Activated T-cell treated with anti-CD3 and anti-CD28 coated beads, Interleukin-2, amount 50 U/mL, for 1 hour (primary cell): Measurements from ENCODE around the gene ERCC4.

Source experiments
- DNase-seq: peaks from one replicate; pipeline ENCODE4 v3.0.0-alpha.2; 2020

Gene ERCC4

DNA sequence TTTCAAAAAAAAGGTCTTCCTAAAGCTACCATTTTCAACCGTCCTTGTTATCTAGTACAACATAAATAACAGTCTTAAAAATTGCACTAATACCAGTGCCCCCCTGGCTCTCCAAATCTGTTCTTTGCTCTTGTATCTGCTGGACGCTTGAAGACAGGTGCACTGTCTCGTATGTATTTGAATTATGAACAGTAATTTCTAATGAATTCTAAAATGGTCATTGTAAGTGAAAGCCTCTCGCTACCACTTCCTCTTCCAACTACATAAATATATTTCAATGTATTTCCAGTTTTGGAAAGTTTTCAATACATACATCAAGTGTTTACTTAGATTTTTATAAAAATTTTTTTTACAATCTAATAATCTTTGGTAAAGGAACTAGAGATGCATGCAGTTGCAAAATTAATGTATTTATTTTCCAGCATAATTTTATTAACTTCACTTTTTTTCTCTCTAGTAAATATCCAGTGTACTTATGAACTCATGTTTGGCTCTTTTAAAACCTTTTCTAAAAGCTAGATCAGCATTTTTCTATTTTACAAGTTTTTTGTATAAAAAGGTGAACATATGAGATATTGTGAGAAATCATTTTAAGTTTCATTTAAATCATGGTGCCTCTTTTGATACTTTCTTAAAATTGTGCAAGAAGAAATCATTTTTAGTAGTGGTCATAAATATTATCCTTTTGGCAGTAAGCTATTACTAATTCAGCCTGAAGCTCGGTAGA lies 31.0 kb downstream of the ERCC4 start:
- DNase-seq, result no peak

DNA sequence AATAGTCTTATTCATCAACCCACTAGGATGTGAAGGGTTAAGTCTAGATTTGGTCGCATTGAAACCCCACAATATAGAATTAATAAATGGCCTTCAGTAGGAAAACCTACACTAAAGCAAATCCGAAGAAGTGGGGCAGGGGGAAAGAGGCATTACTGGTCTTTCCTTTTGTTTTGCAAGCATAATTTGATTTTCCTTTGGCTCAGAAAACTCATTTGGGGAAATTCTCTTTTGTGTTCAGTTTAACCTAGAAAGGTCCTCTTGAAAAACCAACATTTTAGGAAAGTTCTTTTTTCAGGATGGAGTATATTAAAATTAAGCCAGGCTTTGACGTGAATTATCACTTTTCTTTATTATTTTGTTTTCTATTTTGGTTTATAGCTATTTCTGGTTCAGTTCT lies 31.7 kb downstream of the ERCC4 start:
- DNase-seq, result no peak

DNA sequence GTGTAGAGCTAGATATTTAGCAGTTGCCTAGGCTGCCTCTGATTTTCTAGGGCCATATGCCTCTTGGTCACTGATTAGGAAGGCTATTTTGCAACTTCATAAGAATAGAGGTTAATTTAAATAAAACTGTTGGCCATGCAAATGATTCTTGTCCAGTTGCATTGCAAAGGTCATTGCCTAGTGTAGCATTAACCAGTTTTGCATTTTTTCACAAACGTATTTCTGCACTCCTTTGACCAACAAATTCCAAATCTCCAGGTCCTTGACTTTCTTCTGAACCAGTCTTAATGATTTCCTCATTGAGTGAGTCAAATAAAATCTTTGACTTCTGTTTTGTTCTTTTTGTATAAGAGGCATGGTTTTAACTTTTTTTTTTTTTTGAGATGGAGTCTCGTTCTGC lies 33.5 kb downstream of the ERCC4 start:
- no peak for DNase-seq

DNA sequence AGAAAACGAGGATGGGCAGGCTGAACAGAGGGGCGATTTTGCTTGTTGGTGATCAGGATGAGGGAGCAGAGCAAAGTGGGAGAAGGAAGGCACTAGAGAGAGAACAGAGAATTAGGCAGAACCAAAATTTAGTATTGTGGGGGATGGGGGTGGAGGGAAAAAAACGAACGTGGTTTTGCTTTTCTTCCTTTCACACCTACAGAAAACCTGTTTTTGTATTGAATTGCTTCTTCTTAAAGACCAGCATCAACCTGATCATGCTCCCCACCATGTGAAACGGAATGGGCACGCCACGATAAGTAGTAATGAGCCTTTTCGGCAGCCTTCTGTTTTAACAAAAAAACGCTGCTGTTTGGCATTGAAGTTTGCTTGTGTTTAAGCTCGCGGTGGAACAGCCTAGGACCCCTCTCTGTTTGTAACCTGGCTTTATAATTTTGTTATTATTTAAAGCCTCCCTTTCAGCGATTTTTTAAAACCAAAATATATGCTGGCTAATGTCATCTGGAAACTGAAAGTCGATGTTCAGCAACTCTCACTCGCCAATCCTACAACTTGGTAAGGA lies 36.8 kb downstream of the ERCC4 start:
- no peak for DNase-seq

DNA sequence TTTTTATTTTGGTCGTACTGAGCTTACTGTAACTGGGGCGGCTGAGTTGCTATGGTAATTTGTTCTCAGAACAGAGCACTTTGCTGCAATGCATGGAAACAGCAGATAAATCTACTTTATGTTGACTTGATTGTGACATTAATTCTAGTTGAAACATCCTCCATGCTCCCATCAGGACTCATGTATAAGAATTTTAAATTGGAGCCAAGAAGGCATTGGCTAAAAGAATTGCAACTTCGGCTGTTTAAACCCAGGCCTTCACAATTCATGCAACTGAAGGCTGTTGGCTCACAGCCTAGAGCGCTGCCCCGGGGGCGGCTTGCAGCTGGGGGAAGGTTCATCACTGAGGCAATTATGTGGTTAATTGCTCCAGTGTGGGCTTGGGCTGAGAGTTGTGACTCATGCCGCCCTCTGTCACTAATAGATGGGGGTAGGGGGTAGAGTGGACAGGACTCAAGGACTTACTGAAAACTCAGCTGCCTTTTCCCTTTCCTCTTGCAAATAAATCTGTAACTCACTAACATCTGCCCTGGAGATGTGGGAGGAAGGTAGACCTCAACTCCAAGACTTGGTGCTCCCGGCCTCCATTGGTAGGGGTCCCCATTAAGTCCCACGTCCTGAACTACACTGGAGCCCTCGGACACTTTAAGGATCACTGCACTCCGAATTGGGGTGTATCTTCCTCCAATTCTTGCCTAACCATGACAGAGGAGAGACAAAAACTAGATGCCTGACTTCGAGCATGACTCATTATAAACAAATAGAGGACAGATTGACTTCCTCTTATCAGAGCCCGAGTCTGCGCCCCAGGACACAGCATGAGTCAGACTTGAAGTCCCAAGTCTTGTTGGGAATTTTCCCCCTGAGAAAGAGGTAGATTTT lies 37.5 kb downstream of the ERCC4 start:
- no peak for DNase-seq

DNA sequence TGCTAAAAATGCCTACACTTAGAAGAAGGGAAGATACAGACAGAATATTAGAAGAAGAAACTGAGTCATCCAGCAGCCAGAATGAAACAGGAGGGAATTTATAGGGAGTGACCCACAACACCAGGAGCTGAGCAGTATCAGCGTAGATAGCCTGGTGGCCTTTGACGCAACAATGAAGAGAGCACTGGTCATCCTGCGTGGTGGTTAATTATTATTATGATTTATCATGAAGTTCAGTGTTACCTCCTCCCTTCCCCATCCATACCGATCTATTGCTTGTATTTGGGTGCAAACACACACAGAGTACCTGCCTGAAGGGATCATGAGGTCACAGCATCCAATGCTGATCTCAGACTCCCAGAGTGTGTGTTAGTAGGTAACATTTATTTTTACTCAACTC lies 38.5 kb downstream of the ERCC4 start:
- DNase-seq, result no peak

DNA sequence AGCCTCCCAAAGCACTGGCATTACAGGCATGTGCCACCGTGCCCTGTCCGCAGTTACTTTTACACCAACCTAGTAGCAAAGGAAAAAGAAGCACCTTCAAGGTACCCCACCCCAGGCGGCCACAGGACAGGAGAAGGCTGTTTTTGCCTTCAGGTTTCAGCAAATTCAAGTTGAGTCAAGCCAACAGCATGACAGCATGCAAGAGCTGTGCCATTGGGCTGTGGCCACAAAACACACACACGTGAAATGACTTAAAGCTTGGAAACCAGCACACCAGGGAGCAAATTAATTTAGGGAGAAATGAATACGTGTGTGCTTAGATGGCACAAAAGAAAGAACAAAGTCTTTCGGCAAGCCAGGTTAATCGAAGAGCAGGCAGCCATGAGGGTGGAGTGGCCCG lies 39.7 kb downstream of the ERCC4 start:
- DNase-seq, result no peak

DNA sequence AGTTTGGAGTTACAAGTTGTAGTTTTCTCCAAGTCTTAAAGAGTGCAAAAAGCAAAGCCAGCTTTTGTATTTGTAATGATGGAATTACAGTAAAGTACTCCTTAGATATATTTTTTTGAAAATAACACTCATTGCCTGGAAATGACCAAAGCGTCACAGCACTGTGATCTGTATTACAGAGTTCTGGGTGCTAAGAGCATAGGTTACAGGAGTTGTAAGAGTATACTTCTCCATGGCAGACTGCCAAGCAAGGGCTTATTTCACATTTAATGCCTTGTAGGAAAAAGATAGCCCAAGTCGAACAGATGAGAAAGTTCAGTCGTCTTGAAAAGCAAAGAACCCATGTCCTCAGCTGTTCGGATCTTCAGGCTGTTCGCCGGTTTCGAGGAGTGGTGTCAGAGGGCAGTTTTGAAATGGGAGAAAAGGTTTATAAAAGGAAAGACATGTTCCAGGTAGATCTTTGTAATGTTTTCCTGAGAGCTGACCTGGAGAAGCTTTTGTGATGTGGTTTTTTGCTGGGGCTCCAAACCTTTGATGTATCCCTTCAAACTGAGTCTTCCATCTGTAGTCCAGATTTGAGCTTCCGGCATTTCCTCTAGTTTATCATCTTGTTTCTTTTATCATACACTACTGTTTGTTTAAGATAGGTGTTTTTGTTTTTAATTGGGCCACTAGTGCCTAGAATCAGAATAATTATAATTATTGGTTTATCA lies 41.3 kb downstream of the ERCC4 start:
- DNase-seq, result no peak

DNA sequence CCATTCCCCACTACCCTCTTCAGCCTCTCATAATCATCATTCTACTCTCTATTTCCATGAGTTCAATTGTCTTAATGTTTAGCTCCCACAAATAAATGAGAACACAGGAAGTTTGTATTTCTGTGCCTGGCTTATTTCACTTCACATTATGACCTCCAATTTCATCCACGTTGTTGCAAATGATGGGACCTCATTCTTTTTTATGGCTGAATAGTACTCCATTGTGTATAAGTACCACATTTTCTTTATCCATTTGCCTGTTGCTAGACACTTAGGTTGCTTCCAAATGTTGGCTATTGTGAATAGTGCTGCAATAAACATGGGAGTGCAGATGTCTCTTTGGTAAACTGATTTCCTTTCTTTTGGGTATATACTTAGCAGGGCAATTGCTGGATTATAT lies 42.3 kb downstream of the ERCC4 start:
- DNase-seq, result no peak

DNA sequence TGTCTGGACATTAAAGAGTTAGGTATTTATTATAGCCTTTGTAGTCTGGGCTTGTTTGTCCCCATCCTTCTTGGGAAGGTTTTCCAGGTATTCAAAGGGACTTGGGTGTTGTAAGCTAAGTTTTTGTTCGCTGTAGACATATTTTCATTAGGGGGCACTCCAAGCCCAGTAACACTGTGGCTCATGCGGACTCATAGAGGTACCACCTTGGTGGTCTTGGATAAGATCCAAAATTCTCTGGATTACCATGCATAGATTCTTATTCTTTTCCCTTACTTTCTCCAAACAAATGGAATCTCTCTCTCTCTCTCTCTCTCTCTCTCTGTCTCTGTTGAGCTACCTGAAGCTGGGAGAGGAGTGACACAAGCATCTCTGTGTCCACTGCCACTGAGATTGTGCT lies 48.9 kb downstream of the ERCC4 start:
- no peak for DNase-seq

DNA sequence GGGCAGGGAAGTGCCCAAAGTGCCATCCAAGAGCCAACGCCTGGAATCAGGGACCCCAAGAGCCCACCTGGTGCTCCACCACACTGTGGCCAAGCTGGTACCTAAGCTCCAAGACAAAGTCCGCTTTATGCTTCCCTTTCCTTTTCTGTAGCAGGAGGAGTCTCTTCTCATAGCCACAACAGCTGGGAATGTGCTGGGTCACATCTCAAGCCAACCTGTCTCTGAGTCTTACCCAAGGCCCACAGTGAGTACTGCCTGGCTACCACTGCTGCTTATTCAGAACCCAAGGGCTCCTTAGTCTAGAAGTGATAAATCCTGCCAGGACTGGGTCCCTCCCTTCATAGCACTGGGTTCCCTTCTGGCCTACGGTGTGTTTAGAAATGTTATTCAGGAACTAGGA lies 49.8 kb downstream of the ERCC4 start:
- no peak for DNase-seq

DNA sequence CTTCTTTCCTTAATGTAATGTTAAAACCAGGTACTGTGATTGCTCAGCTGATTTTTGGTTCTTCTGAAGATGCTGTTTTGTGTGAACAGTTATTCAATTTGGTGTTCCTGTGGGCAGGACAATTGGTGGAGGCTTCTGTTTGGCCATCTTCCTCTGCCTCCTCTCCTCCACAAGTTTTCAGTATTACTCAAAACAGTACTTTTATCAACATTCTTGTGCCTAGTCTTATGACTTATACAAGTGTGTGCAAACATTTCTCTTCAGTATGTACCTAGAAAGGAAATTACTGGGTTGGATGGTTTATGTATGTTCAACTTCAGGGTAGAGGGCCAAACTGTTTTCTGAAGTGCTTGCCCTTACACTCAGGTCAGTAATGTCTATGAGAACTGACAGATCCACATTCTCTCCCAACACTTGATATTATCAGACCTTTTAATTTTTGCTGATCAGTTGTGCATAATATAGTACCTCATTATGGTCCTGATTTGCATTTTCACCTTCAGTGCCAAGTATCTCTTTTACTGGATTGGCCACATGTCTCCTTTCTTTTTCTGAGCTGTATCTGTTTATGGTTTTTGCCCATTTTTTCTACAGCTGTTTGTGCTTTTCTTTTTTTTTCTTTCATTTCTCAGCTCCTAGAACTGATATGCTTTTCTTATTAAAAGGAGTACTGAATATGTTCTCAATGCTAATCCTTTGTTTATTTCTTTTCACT lies 50.9 kb downstream of the ERCC4 start:
- no peak for DNase-seq

DNA sequence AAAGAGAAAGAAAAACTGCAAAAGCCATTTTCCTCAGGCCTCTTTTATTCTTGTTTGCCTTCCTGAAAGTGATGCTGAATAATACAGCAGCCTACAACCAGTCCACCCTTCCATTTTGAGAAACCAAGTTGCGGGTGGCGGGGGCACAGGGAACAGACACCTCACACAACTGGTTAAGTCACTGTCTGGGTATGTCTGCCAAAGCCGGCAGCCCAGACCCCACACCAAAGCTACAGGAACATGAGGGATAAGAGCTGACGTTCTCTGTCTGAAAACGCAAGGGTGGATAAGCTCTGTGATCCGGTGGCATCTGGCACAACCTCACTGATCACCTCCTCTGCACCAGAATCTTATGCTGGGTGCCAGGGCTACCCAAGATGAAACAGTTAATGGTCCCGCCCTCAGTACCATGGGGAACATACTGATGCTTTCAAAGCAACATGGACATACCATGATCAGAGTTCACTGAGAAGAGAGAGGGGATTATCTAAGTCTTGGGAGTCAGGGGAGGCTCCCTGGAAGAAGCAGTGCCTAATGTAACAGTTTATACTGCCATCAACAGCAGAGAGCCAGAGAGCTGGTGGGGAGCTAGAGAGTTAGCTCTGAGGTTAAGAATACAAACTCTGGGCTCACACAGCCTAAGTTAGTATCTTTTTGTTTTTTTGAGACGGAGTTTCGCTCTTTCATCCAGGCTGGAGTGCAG lies 53.5 kb downstream of the ERCC4 start:
- no peak for DNase-seq

DNA sequence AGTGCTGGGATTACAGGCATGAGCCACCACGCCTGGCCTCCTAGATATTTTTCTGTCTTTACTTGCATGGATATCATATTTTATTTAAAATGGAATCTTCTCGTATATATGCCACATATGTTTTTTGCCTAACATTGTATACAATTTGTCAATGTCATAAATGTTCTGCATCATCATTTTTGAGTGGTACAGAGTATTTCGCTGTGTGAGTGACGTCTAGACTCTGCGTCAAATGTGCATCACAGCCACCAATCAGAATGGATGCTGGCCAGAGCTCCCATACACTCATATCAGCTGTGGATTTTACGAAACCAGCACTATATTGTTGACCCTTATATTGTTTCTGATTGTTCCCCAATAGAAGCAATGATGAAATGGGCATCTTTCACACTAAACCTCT lies 57.2 kb downstream of the ERCC4 start:
- no peak for DNase-seq

DNA sequence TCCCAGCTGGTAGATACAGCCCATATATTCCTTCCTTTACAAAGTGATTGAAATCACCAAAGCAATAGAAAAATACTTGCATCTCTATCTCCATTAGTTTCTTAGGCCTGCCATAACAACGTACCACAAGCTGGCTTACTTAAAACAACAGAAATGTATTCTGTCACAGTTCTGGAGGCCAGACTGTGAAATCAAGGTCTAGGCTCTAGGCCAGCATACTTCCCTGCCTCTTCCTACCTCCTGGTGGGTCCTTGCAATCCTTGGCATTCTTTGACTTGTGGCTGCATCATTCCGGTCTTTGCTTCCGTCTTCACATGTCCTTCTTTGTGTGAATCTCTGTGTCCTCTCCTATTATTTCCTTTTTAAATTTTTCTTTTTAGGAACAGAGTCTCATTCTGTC lies 62.5 kb downstream of the ERCC4 start:
- DNase-seq, result no peak

DNA sequence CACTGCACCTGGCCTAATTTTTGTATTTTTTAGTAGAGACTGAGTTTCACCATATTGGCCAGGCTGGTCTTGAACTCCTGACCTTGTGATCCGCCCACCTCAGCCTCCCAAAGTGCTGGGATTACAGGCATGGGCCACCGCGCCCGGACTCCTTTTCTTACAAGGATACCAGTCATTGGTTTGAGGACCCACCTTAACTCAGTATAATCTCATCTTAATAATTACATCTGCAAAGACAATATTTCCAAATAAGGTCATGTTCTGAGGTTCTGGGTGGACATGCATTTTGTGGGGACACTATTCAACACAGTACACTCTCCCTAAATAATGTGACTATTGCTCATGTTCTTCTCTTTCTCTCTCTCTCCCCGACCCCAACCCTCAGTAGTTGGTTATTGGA lies 63.7 kb downstream of the ERCC4 start:
- DNase-seq, result no peak

DNA sequence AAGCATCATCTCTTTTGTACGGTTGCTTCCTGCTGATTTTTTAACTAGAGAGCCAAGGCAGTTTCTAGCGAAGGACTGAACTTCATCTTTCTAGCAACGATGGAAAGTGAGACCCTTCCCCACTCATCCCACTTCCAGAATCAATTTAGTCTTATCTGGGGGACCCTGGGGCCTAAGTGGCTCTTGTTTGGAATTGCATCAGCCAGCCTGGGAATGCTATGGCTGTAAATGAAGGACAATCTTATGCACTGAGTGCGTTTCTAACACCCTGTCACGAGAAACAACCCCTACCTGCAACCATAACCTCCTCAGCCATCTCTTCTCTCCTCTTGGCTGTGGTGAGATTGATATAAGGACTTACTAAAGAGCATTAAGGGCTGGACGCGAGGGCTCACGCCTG lies 64.8 kb downstream of the ERCC4 start:
- no peak for DNase-seq

DNA sequence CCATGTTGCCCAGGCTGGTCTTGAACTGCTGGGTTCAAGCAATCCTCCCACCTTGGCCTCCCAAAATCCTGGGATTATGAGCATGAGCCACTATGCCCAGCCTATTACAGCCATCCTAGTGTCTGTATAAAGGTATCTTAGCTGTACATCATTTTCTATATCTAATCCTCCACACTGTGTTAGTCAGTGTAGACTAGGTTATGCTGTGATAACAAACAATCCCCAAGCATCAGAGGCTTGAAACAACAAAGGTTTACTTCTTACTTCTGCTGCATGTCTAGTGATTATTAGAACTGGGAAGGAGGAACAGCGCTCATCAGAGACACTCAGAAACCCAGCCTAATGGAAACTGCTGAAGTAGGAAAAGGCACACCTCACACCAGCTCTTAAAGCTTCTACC lies 68.1 kb downstream of the ERCC4 start:
- no peak for DNase-seq

DNA sequence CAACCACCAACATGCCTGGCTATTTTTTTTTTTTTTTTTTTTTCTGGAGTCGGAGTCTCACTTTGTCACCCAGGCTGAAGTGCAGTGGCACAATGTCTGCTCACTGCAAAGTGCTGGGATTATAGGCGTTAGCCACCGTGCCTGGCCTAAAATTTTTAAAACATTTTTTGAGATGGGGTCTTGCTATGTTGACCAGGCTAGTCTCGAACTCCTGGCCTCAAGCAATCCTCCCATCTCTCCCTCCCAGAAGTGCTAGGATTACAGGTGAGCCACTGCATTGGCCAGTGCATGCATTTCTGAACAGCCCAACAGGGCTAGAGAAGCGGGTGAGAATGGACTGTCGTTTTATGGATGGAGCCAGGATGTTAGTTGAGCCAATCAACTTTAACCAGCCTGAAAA lies 72.4 kb downstream of the ERCC4 start:
- DNase-seq, result no peak

DNA sequence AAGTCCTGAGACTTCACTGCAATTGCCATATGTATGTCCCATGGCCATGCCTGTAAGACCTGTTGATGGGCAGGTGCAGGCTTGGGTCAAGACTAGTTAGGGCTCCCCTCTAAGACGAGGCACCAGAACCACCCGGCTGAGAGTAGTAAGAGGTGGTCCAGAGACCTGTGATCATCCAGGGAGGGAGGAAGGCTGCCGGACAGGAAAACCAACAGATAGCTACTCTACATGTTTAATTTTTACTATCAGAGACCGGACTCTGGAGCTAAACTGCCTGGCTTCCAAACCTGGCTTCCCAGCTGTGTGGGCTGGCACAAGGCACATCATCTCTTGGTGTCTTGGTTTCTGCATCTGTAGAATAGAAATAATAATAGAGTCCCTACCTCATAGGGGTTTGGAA lies 73.0 kb downstream of the ERCC4 start:
- no peak for DNase-seq

DNA sequence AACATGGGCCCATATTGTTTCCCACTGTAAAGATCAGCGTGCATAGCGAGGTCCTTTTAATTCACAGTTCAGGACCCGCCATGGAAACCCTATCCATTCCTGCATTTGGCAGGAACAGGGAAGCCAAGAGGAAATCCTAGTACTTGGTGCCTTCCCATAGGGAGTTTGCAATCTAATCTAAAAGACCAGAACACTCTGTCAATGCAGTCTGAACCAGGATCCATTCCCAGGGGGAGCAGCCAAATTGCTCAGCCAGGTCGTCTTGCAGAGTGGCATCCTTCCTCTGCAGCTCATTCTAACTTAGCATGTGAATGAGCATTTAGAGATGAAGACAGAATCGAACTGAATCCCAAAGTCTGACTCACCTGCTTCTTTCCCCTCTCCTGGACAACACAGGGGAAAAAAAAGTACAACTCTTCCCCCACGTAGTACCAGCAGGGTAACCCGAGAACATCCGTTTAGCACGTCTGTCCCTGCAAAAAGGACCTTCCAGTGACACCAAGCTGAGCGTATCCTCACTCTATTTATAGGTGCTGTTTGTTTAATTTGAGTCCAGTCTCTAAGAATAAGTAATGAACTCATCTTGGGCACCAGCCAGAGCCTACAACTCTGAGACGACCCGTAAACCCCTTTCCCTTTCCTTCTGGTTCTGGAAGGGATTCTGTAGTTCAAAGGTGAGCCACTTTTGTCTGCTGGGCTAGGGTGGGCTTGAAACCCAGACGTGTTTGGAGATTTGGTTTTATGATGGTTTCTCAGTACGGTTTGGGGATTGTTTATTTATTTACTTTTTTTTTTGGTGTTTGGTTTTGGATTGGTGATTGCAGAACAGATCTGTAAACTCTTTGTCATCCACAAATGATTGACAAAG lies 74.5 kb downstream of the ERCC4 start:
- DNase-seq, result no peak
